GM03348 (cell line): ENCODE measurements around the gene FN3K.

Experiments used
- DNase-seq: peaks from one replicate; pipeline ENCODE4 v3.0.0; 2012; ENCODE audit warnings: low spot score

Gene FN3K

GRCh38 chr17:82734987-82735866 is at the start of gene FN3K:
FN3K (plus strand) TSS chr17:82735615; CDS start chr17:82735637, 22 bp downstream.
- peak; percentile 89 for DNase-seq

- no peak for DNase-seq
Measured at GRCh38 chr17:82686366-82687324, 48.8 kb upstream of the FN3K start.

- no peak for DNase-seq
Measured at GRCh38 chr17:82687375-82687861, 48.0 kb upstream of the FN3K start.

GRCh38 chr17:82687871-82688270 is 47.5 kb upstream of the FN3K start:
- no peak for DNase-seq

GRCh38 chr17:82689077-82689476 is 46.3 kb upstream of the FN3K start:
- DNase-seq, result no peak

GRCh38 chr17:82690786-82691489 is 44.5 kb upstream of the FN3K start:
- no peak for DNase-seq

GRCh38 chr17:82691714-82692113 is 43.7 kb upstream of the FN3K start:
- DNase-seq, result no peak

- no peak for DNase-seq
Measured at GRCh38 chr17:82692268-82692667, 43.1 kb upstream of the FN3K start.

- DNase-seq, result no peak
Measured at GRCh38 chr17:82693168-82693867, 42.1 kb upstream of the FN3K start.

- DNase-seq, result no peak
Measured at GRCh38 chr17:82694647-82695046, 40.8 kb upstream of the FN3K start.

- no peak for DNase-seq
Measured at GRCh38 chr17:82696259-82696658, 39.2 kb upstream of the FN3K start.

- peak; percentile 52 for DNase-seq
Measured at GRCh38 chr17:82696916-82697807, 38.3 kb upstream of the FN3K start.

- no peak for DNase-seq
Measured at GRCh38 chr17:82697808-82698064, 37.7 kb upstream of the FN3K start.

GRCh38 chr17:82698065-82698973 is 37.1 kb upstream of the FN3K start, which contains the start of gene RAB40B:
RAB40B (minus strand) TSS chr17:82698698; CDS start chr17:82698596, 102 bp downstream.
- DNase-seq, result peak; percentile 99

- DNase-seq, result no peak
Measured at GRCh38 chr17:82698974-82699442, 36.4 kb upstream of the FN3K start.

- no peak for DNase-seq
Measured at GRCh38 chr17:82699551-82699950, 35.9 kb upstream of the FN3K start.

GRCh38 chr17:82702231-82702927 is 33.0 kb upstream of the FN3K start:
- no peak for DNase-seq

- no peak for DNase-seq
Measured at GRCh38 chr17:82703036-82703745, 32.2 kb upstream of the FN3K start.
